Measurements from ENCODE around the gene LCN10. TPM values are rescaled to one million over a fixed set of nuclear protein-coding genes. Genes with fewer than 3 reads are reported as not detected.
A peak's percentile ranks its signal among the peaks of the same experiment; 100 is the strongest.

LCN10 gene
- polyA plus RNA-seq, 2 of the 4 experiments (the other 2 are of a cell fraction): not detected

GRCh38 chr9:136728080-136728547 lies 14.6 kb downstream of the LCN10 start:
- Histone ChIP-seq H3K27ac (peak overlapping the region; percentile 99 to 100), H3K4me2 (peak overlapping the region; percentile 97), H3K9me3 (no peaks in the 10 kb centered on the region), H3K4me1 (peaks cover 41% of the 10 kb centered on the region), H3K4me3 (peak overlapping the region; percentile 91)
- ChIA-PET CTCF (interaction anchor here (0.7 to 6.0 kb wide), 30 partner anchors 9 to 327 kb away, joined by 3 to 50 read pairs (median 6); partner anchors contain the start of genes DIPK1B, LCN10, LCN15 and LCN6), POLR2A (interaction anchor here (0.5 to 2.7 kb wide), 25 partner anchors 8 to 365 kb away, joined by 3 to 30 read pairs (median 4); partner anchors contain the start of genes AJM1, DIPK1B, LCN10 and RABL6)
- FAIRE-seq (no peak), DNase-seq (ENCODE audit: low read depth in 1 of 2, low spot score in 1 of 2) (peak; percentile 81 to 91), ATAC-seq (peak; percentile 61 to 70)
- 0% methylated on average over 2 of the region's 66 CpGs for WGBS (ENCODE audit: missing lambda C conversion rate)
- no peak for TF ChIP-seq RCOR1 (IDR thresholded peaks at IDR 0.05; ENCODE audit: low read depth, low read length)
- TF ChIP-seq CBX2 (IDR thresholded peaks at IDR 0.05; ENCODE audit: borderline replicate concordance, low read depth): no peak
- TF ChIP-seq JUN (IDR thresholded peaks at IDR 0.05): peak; percentile 94 to 99
- TF ChIP-seq GATA3 (IDR thresholded peaks at IDR 0.05; ENCODE audit: borderline replicate concordance): no peak; the same call in 1 of the 2 replicates
- no peak for TF ChIP-seq HDAC2 (IDR thresholded peaks at IDR 0.05)
- TF ChIP-seq EHMT2 (IDR thresholded peaks at IDR 0.05; ENCODE audit: low read depth): no peak
- TF ChIP-seq MAZ (IDR thresholded peaks at IDR 0.05; ENCODE audit: borderline replicate concordance, low read depth, low read length): peak; percentile 68
- peak; percentile 100 for TF ChIP-seq BCL3 (IDR thresholded peaks at IDR 0.05)
- no peak for TF ChIP-seq ZC3H11A (IDR thresholded peaks at IDR 0.05)
- TF ChIP-seq TP53 (CRISPR knock-in tag; IDR thresholded peaks at IDR 0.05): peak; percentile 88
- peak; percentile 19; the same call in 2 of the 3 replicates for TF ChIP-seq SMC3 (IDR thresholded peaks at IDR 0.05)
- no peak; the same call in 1 of the 2 replicates for TF ChIP-seq HOXB13 (CRISPR knock-in tag; IDR thresholded peaks at IDR 0.05; ENCODE audit: low read depth)
- TF ChIP-seq BHLHE40 (IDR thresholded peaks at IDR 0.05; ENCODE audit: low read depth, low read length): peak; percentile 38
- TF ChIP-seq MYC (IDR thresholded peaks at IDR 0.05; ENCODE audit: borderline replicate concordance, low read length): peak; percentile 100
- TF ChIP-seq POLR2A (IDR thresholded peaks at IDR 0.05; ENCODE audit: low read length): peak; percentile 99
- no peak for TF ChIP-seq ZSCAN20 (CRISPR knock-in tag; IDR thresholded peaks at IDR 0.05)
- no peak for TF ChIP-seq JUNB (IDR thresholded peaks at IDR 0.05)
- TF ChIP-seq PHF8 (IDR thresholded peaks at IDR 0.05; ENCODE audit: borderline replicate concordance, low read depth): no peak
- TF ChIP-seq HES2 (IDR thresholded peaks at IDR 0.05): no peak
- no peak for TF ChIP-seq NR3C1 (IDR thresholded peaks at IDR 0.05)
- TF ChIP-seq FOSL2 (IDR thresholded peaks at IDR 0.05): no peak
- TF ChIP-seq FOSL2 (CRISPR knock-in tag; IDR thresholded peaks at IDR 0.05): peak; percentile 58
- no peak for TF ChIP-seq EHF (CRISPR knock-in tag; IDR thresholded peaks at IDR 0.05)
- TF ChIP-seq FOXS1 (CRISPR knock-in tag; IDR thresholded peaks at IDR 0.05): no peak
- no peak for TF ChIP-seq FOSB (CRISPR knock-in tag; IDR thresholded peaks at IDR 0.05)
- TF ChIP-seq RFX5 (IDR thresholded peaks at IDR 0.05): no peak
- TF ChIP-seq NPAS2 (CRISPR knock-in tag; IDR thresholded peaks at IDR 0.05; ENCODE audit: borderline replicate concordance): peak; percentile 88
- TF ChIP-seq MAFK (IDR thresholded peaks at IDR 0.05; ENCODE audit: partially characterized antibody): no peak
- no peak for TF ChIP-seq RARB (CRISPR knock-in tag; IDR thresholded peaks at IDR 0.05)
- no peak for TF ChIP-seq CBX8 (IDR thresholded peaks at IDR 0.05)
- TF ChIP-seq ZFP36 (IDR thresholded peaks at IDR 0.05; ENCODE audit: borderline replicate concordance, partially characterized antibody): no peak
- no peak for TF ChIP-seq ZNF302 (CRISPR knock-in tag; IDR thresholded peaks at IDR 0.05)
- TF ChIP-seq TFCP2L1 (CRISPR knock-in tag; IDR thresholded peaks at IDR 0.05): peak; percentile 93
- TF ChIP-seq HEYL (CRISPR knock-in tag; IDR thresholded peaks at IDR 0.05): no peak
- no peak for TF ChIP-seq KDM5A (IDR thresholded peaks at IDR 0.05)
- TF ChIP-seq POLR2AphosphoS2 (conservative IDR thresholded peaks at IDR 0.05; ENCODE audit: low read length): no peak
- peak; percentile 53 for TF ChIP-seq E2F6 (IDR thresholded peaks at IDR 0.05; ENCODE audit: borderline replicate concordance, low read depth)
- TF ChIP-seq EP300 (IDR thresholded peaks at IDR 0.05): no peak
- no peak for TF ChIP-seq SREBF2 (IDR thresholded peaks at IDR 0.05)
- TF ChIP-seq HOXB5 (CRISPR knock-in tag; IDR thresholded peaks at IDR 0.05): peak; percentile 84
- TF ChIP-seq CTCF (IDR thresholded peaks at IDR 0.05): peak; percentile 90
- TF ChIP-seq CHD2 (IDR thresholded peaks at IDR 0.05; ENCODE audit: low read length, partially characterized antibody): no peak
- TF ChIP-seq RNF2 (IDR thresholded peaks at IDR 0.05; ENCODE audit: borderline replicate concordance, low read depth): no peak
- peak; percentile 99 for TF ChIP-seq MAX (IDR thresholded peaks at IDR 0.05)

Data from A549 (cell line).